Lower leg skin (tissue), 4 donors: ENCODE data around the gene OLFM2. TPM values are rescaled to one million over a fixed set of nuclear protein-coding genes. Genes with fewer than 3 reads are reported as not detected.

Experiments used
- DNase-seq, 2 donors: peaks; one replicate each; pipeline ENCODE4 v3.0.0-alpha.2; 2019; ENCODE audit warnings: low spot score in 2 of 2
- H3K4me3 ChIP-seq: fragments of 200-600 bp; sonication (generic); 2 replicates; pipeline ENCODE4 v1.5.1; 2017; ENCODE audit warnings: mild to moderate bottlenecking, low read depth; ENCODE audit not compliant: poor library complexity, severe bottlenecking
- POLR2A ChIP-seq, 2 donors: fragments of 450-650 bp; IDR thresholded peaks; one replicate each; pipeline ENCODE4 v1.6.1; 2016 to 2017; ENCODE audit warnings: antibody characterized with exemption in 2 of 2, mild to moderate bottlenecking in 1 of 2, moderate library complexity in 1 of 2
- WGBS, 2 donors: methylation state at CpG; one replicate each; pipeline ENCODE4 v1.1.5; 2018; 5-methylcytosine and 5-hydroxymethylcytosine counted together
- intact Hi-C: fragments of 100-400 bp; cut with DNase I; formaldehyde crosslinking; loops from one replicate; pipeline ENCODE4 v1.15.0; 2023; ENCODE audit warnings: low total_unique reads
- total RNA-seq, 4 donors: library from RNA; depleted of rRNA; stranded (reverse); fragments of >200 nt; gene quantifications; one replicate each; pipeline ENCODE4 v1.1.0, GENCODE V29; 2016
- TF ChIP-seq, protein P1 (sequence below), 3 donors: fragments of 450-650 bp; IDR thresholded peaks; one replicate each; pipeline ENCODE4 v1.5.1; 2016; ENCODE audit warnings: antibody characterized with exemption in 3 of 3, mild to moderate bottlenecking in 3 of 3, moderate library complexity in 2 of 3

The OLFM2 gene
- total RNA-seq, 4 donors from 2014 or later: 94.8 to 157 (median 112) TPM

DNA sequence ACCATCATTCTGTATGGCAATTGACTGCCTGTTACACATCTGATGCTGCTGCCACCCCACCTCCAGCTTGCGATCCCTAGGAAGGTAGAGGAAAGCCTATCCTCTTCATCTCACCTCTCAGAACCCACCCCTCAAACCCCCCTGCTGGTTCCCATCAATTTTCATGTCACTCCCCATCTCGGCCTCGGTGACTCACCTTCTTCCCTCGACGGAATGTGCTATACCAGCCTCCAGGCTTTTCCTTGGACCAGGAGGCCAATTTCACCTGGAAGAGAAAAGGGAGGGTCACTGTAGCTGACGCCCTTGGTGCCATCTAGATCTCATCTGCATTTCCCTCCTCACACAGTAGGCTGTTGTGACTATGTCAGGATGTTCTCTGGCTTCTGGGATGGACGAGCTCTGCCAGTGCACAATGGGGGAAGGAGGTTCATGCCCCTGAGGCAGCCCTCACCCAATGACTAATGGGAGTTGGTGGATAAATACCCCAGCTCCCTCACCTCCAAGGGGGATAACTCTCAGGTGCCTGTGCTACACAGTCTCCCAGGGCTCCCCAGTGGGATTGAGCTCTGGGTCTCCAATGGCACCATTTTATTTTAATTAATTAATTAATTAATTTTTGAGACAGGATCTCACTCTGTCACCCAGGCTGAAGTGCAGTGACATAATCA, 26.4 kb upstream of the OLFM2 start:
- DNase-seq: no peak
- H3K4me3 ChIP-seq: no peak overlapping the region
- TF ChIP-seq POLR2A (IDR thresholded peaks at IDR 0.05): no peak
- TF ChIP-seq, protein P1, sequence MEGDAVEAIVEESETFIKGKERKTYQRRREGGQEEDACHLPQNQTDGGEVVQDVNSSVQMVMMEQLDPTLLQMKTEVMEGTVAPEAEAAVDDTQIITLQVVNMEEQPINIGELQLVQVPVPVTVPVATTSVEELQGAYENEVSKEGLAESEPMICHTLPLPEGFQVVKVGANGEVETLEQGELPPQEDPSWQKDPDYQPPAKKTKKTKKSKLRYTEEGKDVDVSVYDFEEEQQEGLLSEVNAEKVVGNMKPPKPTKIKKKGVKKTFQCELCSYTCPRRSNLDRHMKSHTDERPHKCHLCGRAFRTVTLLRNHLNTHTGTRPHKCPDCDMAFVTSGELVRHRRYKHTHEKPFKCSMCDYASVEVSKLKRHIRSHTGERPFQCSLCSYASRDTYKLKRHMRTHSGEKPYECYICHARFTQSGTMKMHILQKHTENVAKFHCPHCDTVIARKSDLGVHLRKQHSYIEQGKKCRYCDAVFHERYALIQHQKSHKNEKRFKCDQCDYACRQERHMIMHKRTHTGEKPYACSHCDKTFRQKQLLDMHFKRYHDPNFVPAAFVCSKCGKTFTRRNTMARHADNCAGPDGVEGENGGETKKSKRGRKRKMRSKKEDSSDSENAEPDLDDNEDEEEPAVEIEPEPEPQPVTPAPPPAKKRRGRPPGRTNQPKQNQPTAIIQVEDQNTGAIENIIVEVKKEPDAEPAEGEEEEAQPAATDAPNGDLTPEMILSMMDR (IDR thresholded peaks at IDR 0.05): no peak
- WGBS, 2 donors: 56 to 63% methylated on average over 7 of the region's 7 CpGs
- intact Hi-C loops: no loop called here

DNA sequence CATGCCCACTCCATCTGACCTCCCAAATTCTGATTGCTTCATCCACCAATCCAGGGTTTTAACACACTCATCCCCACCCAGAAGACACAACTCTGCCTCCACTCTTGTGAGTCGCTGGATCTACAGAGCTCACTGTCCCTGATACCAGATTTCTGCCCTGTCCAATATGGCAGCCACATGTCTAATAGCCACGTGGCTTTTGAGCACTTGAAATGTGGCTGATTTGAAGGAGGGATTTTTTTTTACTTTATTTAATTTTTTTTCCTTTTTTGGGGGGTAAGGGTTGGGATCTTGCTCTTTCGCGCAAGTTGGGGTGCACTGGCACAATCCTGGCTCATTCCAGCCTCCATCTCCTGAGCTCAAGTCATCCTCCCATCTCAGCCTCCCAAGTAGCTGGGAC, 24.8 kb upstream of the OLFM2 start:
- no peak overlapping the region for H3K4me3 ChIP-seq
- intact Hi-C loops: no loop called here
- DNase-seq: no peak
- no peak for TF ChIP-seq POLR2A (IDR thresholded peaks at IDR 0.05)
- WGBS, 2 donors: 81 to 88% methylated on average over 4 of the region's 4 CpGs

DNA sequence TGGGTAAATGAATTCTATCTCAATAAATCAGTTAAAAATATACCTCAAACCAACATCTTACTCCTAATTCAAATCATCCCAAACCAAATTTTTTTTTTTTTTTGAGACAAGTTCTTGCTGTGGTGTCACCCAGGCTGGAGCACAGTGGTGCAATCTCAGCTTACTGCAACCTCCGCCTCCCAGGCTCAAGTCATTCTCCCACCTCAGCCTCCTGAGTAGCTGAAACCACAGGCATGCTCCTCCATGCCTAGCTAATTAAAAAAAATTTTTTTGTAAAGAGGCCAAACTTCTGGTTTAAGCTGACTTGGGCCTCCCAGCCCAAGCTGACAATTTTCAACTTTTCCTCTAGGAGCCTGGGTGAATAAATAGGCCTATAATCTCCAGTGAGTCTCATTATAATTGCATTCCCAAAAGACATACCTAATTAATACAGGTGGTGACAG, 22.1 kb upstream of the OLFM2 start:
- no peak for DNase-seq
- H3K4me3 ChIP-seq: no peak overlapping the region
- TF ChIP-seq POLR2A (IDR thresholded peaks at IDR 0.05): no peak
- TF ChIP-seq, protein P1 (IDR thresholded peaks at IDR 0.05): no peak
- whole genome bisulfite sequencing, 2 donors: 33 to 59% methylated on average over 1 of the region's 1 CpG
- intact Hi-C loops: no loop called here

DNA sequence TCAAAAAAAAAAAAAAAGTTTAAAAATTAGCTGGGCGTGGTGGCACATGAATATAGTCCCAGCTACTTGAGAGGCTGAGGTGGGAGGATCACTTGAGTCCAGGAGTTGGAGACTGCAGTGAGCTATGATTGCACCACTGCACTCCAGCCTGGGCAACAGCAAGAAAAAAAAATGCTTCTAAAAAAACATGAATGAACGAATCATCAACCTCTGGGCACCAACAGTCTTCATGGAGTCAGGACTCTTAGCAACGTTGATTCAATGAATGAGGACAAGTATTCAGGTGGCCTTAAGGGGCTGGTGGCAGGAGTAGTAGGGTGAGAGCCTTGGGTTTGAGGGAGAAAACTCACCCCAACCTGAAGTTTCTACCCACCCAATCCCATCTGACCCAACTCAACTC, 20.6 kb upstream of the OLFM2 start:
- no peak for TF ChIP-seq POLR2A (IDR thresholded peaks at IDR 0.05)
- TF ChIP-seq, protein P1 (IDR thresholded peaks at IDR 0.05): no peak
- H3K4me3 ChIP-seq: no peak overlapping the region
- intact Hi-C loops: no loop called here
- 36 to 49% methylated on average over 3 of the region's 3 CpGs for WGBS, 2 donors
- DNase-seq: no peak

DNA sequence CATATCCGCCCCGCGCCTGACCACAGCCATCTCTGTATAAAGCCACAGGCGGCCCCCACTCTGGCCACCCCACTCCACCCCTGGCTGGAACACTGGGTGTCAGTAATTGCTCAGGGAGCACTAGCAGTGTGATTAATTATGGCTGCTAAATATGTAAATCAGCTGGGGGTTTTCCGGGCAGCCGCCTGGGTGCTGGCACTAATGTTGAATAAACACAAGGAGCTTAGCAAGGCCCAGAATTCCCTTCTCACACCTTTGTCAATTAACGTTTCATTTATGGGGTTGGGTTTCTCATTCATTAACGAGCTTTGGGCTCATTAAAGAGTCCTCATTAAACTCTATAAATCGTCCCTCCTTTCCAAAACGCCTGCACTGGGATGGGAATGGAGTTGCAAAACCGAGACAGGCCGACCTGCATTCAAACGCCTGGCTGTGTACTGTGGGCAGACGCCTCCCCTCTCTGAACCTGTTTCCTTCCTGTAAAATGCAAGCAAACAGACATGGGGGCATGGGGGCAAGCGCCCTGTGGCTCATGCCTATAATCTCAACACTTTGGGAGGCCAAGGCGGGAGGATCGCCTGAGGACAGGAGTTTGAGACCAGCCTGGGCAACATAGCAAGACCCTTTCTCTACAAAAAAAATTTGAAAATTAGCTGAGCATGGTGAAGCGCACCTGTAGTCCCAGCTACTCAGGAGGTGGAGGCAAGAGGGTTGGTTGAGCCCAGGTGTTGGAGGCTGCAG, 17.7 kb upstream of the OLFM2 start:
- intact Hi-C loops: no loop called here
- DNase-seq: no peak
- no peak overlapping the region for H3K4me3 ChIP-seq
- whole genome bisulfite sequencing, 2 donors: 61 to 66% methylated on average over 18 of the region's 18 CpGs
- no peak for TF ChIP-seq POLR2A (IDR thresholded peaks at IDR 0.05)
- TF ChIP-seq, protein P1 (IDR thresholded peaks at IDR 0.05): no peak

DNA sequence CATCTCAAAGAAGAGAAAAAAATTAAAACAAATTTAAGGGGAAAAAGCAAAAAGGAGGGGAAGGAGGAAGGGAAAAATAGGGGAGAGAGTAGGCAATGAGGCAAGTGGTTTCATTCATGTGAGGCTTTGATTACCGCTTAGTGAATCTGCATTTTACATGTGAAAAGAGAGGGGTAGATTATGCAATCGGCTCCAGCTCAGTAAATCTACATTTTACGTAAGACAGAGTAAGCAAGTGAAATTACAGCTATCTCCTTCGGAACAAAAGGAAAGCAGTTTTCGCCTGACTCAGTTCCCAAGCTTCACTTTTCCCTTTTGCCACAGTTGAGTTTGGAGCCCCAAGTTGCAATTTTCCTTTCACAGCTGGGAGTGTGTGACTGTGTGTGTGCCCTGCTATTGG, 16.0 kb upstream of the OLFM2 start:
- intact Hi-C loops: no loop called here
- no peak overlapping the region for H3K4me3 ChIP-seq
- no peak for DNase-seq
- 74 to 83% methylated on average over 5 of the region's 5 CpGs for WGBS, 2 donors
- TF ChIP-seq, protein P1 (IDR thresholded peaks at IDR 0.05): no peak
- no peak for TF ChIP-seq POLR2A (IDR thresholded peaks at IDR 0.05)
